Nephron (organoid): ENCODE results near the gene FOSL2.

Experiments
- H3K27ac Mint-ChIP-seq, 3 experiments: 2 replicates each; pipeline ENCODE4 v1.8.0; 2020; ENCODE audit warnings: mixed read lengths in 3 of 3, mild to moderate bottlenecking in 2 of 3, moderate library complexity in 1 of 3
- H3K27me3 Mint-ChIP-seq: 2 replicates; pipeline ENCODE4 v1.8.0; 2021; ENCODE audit warnings: low read depth, mild to moderate bottlenecking, moderate library complexity, mixed read lengths
- H3K36me3 Mint-ChIP-seq: 2 replicates; pipeline ENCODE4 v1.8.0; 2020; ENCODE audit warnings: low read depth, mixed read lengths
- H3K4me1 Mint-ChIP-seq: 2 replicates; pipeline ENCODE4 v1.8.0; 2020; ENCODE audit warnings: mixed read lengths
- H3K4me3 Mint-ChIP-seq, 3 experiments: 2 replicates each; pipeline ENCODE4 v1.8.0; 2020; ENCODE audit warnings: mild to moderate bottlenecking in 3 of 3, mixed read lengths in 3 of 3, moderate library complexity in 2 of 3
- H3K9me3 Mint-ChIP-seq: 2 replicates; pipeline ENCODE4 v1.8.0; 2020; ENCODE audit warnings: mixed read lengths
- TF ChIP-seq, protein P1 (sequence below), 3 experiments: fragments of 200-600 bp; sonication (generic); IDR thresholded peaks; one replicate each; pipeline ENCODE4 v1.5.0; 2021; ENCODE audit warnings: antibody characterized with exemption in 3 of 3; ENCODE audit not compliant: unreplicated experiment in 3 of 3

FOSL2 gene

DNA sequence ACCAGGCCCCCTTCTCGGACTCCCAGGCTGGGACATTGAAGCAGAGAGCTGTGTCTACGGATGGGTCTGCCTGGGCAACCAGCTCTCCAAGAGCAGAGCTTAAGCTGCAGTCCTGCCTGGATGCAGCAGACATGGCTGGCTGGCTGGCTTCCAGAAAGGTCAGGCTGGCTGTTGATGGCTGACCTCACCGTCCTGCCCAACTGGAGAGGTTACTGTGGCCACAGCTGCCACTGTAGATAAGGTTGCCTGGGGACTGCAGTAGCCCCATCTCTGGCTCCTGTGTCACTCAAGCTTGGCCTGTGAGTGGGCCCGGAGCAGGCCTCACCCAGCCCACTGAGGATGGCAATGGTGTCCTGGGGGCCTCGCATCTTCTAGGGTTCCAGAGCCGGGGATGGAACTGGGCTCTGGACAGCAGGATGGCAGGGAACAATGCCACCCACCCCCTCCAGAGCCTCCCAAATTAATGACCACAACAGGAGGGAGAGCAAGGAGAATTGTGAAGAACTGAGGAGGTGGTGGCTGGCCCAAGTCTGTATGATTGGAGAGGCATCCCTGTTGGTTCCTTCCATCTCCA lies 37.0 kb upstream of the FOSL2 start:
- TF ChIP-seq, protein P1, sequence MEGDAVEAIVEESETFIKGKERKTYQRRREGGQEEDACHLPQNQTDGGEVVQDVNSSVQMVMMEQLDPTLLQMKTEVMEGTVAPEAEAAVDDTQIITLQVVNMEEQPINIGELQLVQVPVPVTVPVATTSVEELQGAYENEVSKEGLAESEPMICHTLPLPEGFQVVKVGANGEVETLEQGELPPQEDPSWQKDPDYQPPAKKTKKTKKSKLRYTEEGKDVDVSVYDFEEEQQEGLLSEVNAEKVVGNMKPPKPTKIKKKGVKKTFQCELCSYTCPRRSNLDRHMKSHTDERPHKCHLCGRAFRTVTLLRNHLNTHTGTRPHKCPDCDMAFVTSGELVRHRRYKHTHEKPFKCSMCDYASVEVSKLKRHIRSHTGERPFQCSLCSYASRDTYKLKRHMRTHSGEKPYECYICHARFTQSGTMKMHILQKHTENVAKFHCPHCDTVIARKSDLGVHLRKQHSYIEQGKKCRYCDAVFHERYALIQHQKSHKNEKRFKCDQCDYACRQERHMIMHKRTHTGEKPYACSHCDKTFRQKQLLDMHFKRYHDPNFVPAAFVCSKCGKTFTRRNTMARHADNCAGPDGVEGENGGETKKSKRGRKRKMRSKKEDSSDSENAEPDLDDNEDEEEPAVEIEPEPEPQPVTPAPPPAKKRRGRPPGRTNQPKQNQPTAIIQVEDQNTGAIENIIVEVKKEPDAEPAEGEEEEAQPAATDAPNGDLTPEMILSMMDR (IDR thresholded peaks at IDR 0.05; ENCODE audit: unreplicated experiment in 3 of 3), result no peak
- Mint-ChIP-seq H3K27ac (peak overlapping the region; percentile 66 to 94 (median 92)), H3K27me3 (peaks cover 6% of the 10 kb centered on the region), H3K4me1 (peaks cover 35% of the 10 kb centered on the region), H3K9me3 (no peaks in the 10 kb centered on the region), H3K36me3 (no peaks in the 10 kb centered on the region), H3K4me3 (no peak overlapping the region)

DNA sequence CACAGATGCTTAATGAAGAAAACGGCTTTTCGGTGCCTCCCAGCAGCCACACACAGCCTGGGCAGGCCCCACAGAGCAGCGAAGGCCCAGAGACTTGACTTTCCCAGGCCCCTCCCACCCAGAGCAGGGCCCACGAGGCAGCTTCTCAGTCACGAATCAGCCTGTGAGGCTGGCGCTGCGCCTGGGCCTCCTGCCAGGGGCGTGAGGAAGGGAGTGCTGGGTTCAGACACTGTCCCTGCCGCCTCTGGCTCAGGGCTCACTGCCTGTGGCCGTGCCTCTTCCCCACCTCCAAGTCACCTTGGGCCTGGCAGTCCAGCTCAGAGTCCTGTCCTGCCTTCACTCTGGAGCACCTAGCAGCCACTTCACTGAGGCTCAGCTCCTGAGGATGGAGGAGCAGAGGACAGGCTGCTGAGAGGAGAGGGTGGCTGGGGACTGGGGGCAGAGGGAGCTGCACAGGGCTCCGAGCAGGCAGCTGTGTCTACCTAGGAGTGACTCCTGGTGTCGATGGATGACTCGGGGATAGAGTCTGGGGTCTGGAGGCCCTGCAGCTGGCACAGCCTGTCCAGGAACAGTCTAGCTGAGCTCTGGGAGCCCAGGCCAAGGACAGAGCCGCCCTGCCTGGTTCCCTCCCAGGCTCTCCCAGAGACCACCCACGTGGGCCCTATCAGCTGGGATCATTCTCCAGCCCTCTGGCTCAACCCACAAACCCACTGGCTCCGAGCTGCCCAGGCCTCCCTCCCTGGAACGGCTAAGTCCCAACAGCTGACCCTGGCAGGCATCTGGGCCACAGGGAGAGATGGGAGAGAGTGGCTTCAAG lies 36.4 kb upstream of the FOSL2 start:
- Mint-ChIP-seq H3K27ac (peak overlapping the region; percentile 66 to 94 (median 92)), H3K4me3 (no peak overlapping the region), H3K36me3 (no peaks in the 10 kb centered on the region), H3K9me3 (no peaks in the 10 kb centered on the region), H3K27me3 (peaks cover 12% of the 10 kb centered on the region), H3K4me1 (peaks cover 39% of the 10 kb centered on the region)
- TF ChIP-seq, protein P1 (IDR thresholded peaks at IDR 0.05; ENCODE audit: unreplicated experiment in 3 of 3), result no peak

DNA sequence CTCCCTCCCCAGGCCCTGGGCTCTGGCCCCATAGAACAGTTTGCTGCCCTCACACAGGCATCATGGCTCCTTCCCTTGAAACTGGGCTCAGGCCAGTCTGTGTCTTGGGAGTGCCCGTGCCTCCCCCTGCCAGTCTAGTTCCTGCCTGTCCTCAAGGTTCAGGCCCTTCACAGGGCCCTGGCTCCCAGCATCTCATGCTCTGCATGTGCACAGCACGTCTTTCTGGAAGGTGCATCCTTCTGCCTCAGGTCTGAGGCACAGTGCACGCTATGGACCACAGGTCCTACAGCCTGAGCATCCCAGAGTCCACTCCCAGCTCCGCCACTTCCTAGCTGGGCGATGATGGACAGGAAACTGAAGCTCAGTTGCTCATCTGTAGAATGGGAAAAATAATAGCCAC lies 35.6 kb upstream of the FOSL2 start:
- TF ChIP-seq, protein P1 (IDR thresholded peaks at IDR 0.05; ENCODE audit: unreplicated experiment in 3 of 3), result no peak
- Mint-ChIP-seq H3K27me3 (peaks cover 12% of the 10 kb centered on the region), H3K9me3 (no peaks in the 10 kb centered on the region), H3K4me1 (peaks cover 36% of the 10 kb centered on the region), H3K4me3 (no peak overlapping the region), H3K27ac (peak overlapping the region; percentile 11 to 92 (median 83)), H3K36me3 (no peaks in the 10 kb centered on the region)

DNA sequence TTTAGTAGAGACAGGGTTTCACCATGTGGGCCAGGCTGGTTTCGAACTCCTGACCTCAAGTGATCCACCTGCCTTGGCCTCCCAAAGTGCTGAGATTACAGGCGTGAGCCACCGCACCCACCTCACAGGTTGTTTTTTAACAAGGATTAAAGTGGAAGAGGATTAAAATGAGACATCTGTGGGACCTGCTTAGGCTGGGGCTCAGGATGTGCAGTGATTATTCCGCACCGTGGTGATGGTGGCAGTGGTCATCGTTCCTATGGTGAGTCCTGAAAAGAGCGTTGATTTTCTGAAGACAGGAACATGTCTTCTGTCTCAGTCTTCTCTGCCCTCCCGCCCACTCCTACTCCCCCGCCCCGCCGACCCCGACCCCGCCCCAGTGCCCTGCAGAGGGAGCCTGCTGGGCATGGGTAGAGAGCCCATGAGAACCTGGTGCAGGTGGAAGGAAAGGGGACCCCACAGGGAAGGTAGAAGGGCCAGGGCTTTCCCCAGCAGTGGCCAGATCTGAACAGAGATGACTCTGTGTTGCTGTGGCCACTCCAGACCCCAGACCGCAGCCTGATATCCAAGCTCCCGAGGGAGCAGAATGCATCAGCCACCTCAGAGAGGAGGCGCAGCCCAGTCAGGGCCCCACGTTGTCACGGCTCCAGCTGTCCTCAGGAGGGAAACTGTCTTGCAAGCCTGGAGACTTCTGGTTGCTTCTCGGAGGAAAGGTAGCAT lies 34.5 kb upstream of the FOSL2 start:
- Mint-ChIP-seq H3K4me3 (no peak overlapping the region), H3K27ac (no peak overlapping the region), H3K4me1 (peaks cover 38% of the 10 kb centered on the region), H3K36me3 (no peaks in the 10 kb centered on the region), H3K27me3 (peaks cover 11% of the 10 kb centered on the region), H3K9me3 (no peaks in the 10 kb centered on the region)
- TF ChIP-seq, protein P1 (IDR thresholded peaks at IDR 0.05; ENCODE audit: unreplicated experiment in 3 of 3), result no peak

DNA sequence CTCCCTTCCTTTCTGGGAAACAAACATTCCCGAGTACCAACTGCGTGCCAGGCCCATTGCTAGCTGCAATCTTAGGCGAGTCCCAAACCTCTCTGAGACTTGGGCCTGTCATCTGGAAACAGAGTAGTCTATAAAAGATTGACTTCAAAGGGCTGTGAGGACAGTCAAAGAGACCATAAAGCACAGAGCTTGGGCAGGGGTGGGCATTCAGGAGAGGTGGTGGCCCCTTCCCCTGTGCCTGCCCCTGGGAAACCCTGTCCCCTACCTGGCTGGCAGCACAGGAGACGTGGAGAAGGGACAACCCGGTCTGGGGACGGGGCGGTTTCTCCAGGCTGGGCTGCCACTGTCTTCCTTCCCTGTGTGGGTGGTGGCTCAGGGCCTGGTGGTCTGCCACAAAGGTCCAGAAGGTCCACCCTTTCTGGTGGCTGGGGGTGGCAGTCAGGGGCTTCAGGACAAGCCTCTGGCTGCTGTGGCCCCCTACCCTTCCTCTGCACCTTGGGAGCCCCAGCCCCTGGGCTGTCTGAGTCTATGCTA lies 33.9 kb upstream of the FOSL2 start:
- Mint-ChIP-seq H3K27ac (peak overlapping the region in 2 of 3 experiments; percentile 11 to 42), H3K4me1 (peaks cover 42% of the 10 kb centered on the region), H3K4me3 (no peak overlapping the region), H3K27me3 (peaks cover 11% of the 10 kb centered on the region), H3K36me3 (no peaks in the 10 kb centered on the region), H3K9me3 (no peaks in the 10 kb centered on the region)
- TF ChIP-seq, protein P1 (IDR thresholded peaks at IDR 0.05; ENCODE audit: unreplicated experiment in 3 of 3), result no peak
